GM19351 (cell line): ENCODE results near the gene HDAC4.

Source experiments
- ATAC-seq: cut with Tn5 transposase; IDR thresholded peaks from one replicate; pipeline ENCODE4 v1.9.1; 2021; ENCODE audit warnings: mild to moderate bottlenecking, moderate library complexity; ENCODE audit not compliant: unreplicated experiment

HDAC4 gene

DNA sequence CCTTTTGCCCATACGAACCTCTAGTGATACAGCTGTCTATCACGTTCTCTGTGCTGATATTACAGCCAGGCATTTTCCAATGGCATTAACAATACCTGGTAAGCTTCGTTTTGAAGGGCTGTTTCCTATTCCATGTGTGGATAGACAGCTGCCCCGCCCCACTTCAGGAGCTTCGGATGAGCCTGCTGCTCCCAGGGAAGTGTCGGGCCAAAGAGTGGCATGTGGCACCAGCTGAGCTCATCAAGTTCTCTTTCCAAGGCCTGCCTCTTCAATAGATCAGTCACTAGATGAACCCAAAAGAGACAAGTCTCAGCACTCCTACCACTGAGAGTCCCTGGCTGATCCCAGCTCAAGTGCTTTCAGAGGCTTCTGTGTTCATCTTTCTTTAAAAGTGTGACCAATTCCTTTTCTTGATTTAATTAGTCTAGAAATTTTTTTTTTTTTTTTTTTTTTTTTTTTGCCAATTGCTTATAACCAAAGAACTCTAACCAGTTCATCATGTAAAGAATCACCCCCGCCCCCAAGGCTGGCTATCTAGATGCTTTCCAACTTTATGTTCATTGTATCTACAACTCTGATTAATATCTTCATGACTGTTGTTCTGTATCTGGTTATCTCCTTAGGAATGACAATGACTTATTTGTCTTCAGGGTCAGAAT is 46.6 kb downstream of the HDAC4 start:
- no peak for ATAC-seq

DNA sequence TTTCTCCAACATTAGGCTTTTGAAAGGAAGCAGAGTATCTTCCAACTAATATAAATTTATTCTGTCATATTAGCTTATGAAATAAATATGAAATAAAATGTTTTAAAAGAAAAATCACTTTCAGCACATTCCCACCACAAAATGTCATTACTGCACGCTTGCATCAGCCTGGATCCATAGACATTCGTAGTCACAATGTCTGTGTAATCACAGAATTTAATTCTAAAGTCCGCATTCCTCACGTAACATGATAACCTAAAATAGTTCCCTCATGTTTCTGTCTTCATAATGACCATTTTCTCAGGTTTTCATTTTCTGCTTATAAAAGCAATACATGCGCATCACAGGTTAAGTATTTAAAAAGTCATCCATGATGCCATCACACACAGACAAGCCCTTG is 47.1 kb downstream of the HDAC4 start:
- no peak for ATAC-seq

DNA sequence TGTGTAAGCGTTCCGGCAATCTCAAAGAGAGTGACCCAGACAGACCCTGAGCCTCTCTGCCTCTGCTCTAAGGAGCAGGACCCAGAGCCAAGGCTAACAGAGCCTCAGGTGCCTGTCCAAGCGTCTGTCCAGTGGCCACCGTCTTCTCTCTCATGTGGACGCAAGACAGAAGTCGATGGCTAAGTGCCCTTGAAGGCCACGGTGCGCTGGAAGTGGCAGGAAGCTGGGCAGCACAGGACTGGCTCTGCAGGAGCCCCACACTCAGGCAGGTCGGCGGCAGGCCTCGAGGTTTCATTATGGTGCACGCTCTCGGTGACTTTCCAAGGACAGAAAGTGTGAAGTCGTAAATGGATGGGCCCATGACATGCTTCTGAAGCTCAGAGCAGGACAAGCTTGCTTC is 49.1 kb downstream of the HDAC4 start:
- no peak for ATAC-seq

DNA sequence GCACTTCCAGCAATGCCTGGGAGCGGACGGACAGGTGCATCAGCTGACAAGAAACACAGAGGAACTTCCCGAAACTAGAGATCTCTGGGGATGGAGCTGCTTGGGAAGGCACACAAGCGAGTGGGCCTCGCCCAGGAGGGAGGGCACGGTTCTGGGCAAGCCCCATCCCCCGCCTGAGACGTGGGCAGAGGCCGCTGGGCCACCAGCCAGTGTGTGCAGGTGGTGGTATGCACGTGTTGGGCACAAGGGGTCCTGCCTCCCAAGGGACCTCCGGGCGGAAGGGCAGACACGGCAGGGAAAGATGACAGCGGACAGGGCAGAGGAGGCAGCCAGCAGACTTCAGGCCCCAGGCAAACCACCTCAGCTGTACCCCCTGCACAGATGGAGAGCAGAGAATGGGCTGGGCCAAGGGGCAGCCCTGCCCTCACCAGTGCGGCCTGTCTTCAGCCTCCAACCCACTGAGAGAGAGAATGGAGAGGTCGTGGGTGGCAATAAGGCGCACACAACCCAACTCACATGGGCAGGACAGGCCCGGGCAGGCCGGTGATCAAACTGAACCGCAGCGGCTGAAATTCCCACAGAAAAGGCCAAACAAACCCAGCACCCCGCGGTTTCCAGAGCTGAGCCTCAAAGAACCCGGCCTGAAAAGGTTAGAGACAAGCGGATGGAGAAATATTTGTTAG is 51.2 kb downstream of the HDAC4 start:
- ATAC-seq, result no peak

DNA sequence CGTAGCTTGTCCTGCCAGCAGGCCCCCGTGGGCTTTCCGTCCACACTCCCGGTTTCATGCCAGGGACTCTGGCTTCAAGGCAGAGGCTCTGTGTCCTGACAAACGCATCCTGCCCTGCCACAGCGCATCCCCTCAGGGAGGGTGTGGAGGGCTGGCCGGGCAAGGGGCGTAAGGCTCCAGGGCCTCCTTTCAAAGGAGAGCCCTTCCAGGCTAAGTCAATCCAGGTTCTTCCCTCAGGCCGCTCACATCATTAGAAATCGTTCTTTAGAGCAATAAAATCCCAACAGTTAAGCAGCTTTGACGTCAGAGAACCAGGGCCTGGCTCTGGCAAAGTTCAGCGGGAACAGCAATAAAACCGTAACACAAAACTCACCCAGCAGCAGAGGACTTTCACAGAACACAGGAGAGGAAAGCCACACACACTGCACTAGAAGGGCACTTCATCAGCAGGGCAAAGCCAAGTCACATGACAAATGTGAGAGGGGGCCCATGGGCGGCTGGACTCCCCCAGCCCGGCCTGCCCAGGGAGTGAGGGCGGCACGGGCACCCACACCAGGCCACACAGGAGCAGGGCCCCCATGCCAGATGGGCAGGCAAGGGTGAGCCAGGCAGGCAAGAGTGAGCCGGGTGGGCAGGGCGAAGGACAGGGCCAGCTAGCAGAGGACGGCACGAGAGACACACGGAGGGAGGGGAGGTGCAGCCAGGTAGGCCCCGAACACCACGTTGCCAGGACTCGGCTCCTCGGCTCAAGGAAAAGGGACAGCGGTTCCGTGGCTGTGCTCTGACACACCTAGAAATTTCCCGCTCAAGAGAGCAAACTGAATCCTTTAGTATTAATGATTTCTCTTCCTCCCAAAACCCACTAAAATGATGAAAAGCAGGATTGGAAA is 52.0 kb downstream of the HDAC4 start:
- ATAC-seq, result no peak

DNA sequence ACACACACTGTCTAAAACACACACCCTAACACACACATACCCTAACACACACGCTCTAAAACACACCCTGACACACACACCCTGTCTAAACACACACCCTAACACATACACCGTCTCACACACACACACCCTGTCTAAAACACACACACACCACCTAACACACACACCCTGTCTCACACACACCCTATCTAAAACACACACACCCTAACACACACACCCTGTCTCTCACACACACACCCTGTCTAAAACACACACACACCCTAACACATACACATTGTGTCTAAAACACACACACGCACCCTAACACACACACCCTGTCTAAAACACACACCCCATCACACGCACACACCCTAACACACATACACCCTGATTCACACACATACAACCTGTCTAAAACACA is 54.1 kb downstream of the HDAC4 start:
- no peak for ATAC-seq

DNA sequence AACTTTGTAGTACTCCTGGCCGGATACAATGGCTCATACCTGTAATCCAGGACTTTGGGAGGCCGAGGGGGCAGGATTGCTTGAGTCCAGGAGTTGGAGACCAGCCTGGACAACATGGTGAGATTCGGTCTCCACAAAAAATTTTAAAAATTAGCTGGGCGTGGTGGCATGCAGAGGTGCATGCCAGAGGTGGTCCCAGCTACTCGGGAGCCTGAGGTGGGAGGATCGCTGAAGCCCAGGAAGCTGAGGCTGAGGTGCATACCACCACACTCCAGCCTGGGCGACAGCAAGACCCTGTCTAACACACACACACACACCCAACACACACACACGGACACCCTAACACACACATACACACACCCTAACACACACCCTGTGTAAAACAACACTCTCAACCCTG is 55.6 kb downstream of the HDAC4 start:
- no peak for ATAC-seq

DNA sequence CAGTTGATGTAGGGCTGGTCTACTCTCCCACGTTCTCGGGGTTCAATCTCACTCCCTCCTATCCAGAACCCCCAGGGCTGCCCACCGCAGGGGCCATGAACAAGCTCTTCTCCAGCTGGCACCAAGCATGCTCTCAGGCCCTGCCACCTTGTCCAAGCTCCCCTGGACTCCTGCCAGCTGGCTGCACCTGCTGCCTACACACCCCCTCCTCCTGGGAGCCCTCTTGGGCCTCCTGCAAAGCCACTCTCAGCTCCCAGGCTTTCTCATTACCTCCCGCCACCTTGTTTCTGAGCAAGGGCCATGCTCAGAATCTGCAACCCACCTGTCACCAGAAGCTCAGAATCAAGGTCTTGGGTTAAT is 56.0 kb downstream of the HDAC4 start:
- ATAC-seq, result no peak

DNA sequence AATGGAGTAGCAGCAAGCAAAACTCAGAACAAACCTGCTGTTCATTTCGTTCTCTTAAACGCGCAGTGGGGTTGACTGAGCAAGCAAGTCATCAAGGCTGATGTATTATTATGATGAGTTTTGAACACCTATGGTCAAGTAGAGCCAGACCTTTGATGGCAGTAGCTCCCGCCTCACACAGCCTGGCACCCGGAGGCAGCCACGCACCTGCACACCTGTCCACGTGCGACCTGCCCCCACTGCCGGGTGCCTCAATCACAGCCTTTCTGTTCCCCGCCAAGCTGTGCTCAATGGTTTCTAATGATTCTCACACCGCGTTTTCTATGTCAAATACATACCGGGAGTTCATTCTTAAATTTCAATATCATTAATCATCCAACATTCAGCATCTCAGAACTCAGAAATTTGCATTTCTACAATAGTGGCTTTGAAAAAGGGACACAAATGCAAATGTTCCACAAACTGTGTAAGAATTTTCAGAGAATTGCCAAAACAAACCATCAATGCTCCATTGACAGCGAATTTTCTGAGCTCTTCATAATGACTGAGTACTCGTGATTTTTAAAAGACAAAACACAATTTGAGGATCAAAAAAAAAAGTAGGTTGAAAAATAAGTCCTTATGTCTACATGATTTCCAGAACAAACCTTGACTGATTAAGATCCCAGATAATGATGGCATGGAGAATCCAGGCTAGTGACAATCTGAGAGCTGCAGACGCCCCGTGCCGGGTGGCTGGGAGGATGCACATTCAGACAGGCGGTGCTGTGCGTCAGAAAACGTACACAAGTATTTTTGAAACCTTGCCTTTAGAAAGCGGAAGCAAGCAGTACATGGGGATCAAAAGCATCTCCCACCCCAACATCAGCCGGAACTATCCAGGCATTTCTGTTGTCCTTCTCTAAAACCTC is 56.6 kb downstream of the HDAC4 start:
- ATAC-seq, result no peak

DNA sequence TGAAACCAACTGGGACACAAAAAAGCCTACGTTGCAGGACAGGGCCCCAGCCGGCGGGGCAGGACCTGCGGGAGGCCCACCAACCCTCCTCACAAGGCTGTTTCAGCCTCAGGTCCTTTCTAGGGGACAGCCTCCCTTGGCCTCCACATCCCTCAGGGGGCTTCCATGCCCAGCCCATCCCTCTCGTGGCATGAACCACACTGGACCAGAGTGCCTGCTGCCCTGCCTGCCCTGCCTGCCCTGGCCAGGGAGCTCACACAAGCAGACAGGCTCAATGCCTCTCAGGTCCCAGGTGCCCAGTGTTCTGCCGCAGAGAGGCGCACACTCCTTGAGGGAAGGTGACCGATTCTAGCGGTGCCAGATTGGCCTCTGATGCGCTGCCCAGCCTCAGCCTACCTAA is 57.4 kb downstream of the HDAC4 start:
- no peak for ATAC-seq

DNA sequence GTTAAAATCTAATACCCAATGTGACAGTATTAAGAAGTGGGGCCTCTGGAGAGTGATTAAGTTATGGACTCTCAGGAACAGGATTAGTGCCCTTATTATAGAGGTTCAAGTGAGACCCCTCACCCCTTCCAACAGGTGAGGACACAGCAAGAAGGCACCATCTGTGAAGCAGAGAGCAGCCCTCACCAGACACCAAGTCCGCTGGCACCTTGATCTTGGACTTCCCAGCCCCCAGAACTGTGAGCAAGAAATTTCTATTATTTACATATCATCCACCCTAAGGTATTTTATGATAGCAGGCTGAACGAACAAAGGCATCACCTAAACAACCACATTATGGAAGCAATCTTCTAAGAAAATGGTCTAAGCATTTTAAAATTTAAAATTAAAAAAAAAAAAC is 59.0 kb downstream of the HDAC4 start:
- no peak for ATAC-seq

DNA sequence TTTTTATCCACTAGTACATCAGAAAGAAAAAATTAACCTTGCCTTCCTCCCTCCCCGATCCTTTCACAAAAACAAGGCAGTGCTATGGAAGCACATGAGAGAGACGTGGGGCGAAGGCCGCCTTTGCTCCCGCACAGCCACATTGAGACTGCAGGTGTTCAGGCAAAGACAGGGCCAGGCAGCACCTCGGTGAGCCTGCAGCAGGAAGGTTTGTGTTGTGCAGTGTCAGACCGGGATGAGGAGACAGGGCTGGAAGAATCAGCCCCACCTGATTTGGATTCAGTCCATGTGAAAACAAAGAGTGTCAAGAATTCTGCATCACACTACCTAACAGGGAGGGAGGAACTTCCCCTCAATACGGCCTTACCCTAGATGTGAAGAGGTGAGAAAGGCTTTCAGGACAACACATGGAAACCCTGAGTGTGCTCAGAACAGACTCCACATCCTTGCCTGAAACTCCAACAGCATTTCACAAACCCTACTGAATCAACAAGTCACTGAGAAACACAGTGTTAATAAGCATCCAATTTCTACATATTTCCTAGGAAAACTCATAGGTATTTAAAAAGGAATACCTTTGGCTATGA is 59.6 kb downstream of the HDAC4 start:
- ATAC-seq, result no peak

DNA sequence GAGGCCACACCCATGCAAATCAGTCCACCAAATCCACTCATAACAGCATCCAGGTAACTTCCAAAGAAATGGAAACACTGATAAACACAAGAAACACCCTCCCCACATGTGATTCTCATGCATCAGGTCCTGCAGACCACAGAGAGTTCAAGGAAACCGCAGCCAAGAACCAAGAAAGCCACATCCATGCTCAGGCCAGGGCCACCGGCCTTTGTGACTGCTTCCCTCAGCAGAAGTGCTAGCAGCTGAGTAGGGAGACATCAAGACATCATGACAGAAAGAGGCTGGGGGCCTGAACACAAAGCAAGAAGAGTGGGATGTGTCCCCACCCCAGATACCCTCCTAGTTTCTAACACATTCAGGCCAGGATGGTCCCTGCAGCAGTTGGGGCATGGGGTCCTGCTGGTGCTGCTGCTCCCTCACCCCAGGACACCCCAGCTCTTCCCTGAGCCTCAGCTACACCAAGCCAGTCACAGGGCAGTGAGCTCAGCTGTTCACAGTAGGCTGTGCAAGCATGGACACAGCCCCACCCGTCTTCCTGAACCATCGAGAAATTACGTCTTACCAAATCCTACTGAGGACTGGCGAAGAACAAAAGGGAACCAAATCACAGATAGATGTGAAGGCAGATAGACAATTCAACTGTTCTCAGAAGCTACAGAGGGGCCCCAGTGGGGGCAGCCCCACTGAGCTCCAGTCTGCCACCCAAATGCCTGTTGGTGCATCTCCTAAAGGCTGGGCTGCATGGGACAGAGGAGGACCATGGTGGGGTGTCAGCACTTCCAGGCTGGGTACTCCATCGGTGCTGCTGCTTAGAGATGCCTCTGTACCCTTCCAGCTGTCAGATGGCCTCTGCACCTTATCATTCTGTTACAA is 60.9 kb downstream of the HDAC4 start:
- ATAC-seq, result no peak

DNA sequence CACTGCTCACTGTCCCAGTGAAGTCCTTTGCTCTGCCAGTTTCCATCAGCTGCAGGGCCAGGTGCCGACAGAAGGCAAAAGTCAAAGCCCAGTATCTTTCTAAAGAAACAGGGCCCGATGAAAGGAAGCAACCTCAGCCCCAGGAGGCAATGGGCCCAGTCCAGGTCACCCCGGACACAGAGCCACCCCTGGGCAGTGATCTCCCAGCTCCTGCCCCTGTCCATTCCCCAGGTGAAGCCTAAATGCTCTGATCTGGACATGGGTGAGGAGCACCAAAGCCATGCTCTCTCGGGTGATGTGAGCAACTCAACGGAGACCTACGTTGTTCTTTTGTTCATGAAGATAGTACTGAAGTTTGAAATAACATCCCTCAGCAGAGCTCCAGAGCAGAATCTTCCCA is 61.6 kb downstream of the HDAC4 start:
- no peak for ATAC-seq

DNA sequence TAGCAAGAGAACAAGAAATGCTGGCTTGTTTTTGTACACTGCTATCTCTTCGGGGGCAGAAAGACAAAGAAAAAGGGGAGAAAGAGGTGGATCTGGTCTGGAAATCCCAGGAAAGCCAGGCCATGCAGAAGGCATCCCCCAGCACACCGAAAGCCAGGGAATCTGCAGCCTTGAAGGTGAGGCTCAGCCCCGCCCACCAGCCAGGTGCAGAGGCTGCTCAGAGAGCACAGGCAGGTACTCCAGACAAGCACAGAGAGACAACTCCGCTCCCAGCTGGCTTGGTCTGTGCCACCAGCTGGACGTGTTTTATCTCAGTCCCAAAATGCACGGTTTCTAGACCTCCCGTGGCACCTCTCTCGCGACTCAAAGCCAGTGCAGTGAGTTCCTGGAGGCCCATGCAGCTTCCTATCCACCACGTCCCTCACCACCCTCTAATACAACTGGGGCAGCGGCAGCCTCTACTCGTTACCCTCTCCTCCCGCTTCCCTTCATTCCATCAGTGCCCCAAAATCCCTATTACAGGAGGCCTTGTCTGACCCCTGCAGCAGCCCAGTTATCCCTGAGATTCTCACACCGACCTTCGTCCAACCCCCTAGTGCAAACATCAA is 62.8 kb downstream of the HDAC4 start:
- ATAC-seq, result no peak

DNA sequence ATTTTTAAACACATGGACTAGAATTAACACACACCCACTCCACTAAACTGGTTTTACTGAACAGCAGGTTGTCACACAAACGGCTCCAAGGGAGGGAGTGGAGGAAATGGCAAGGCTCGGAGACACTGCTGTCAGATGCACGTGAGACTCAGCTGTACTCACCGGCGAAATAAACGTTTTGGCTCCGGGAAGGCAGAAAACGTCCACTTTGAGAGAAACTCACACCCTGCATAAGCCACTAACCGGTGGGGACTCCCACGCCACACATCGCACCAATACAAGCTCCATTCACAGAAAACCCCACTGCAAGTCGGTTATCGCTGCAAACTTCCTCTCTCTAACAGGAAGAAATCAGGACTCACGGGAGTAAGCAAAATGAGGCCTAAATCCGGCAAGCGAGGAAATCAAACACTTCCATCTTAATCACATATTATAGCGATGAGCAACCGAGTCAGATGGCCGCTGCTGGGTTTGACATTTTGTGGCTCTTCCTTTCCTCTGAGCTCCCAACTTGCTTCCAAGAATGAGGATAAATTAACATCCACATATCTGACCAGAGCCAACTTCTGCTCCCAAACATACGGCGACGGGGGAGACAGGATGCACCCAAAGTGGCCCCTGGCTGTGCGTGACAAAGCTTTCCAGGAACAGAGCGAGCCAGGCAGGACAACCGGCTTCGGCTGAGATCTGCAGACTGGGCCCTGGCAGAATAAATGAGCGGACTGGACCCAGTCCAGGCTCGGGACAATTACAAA is 63.5 kb downstream of the HDAC4 start:
- ATAC-seq, result no peak

DNA sequence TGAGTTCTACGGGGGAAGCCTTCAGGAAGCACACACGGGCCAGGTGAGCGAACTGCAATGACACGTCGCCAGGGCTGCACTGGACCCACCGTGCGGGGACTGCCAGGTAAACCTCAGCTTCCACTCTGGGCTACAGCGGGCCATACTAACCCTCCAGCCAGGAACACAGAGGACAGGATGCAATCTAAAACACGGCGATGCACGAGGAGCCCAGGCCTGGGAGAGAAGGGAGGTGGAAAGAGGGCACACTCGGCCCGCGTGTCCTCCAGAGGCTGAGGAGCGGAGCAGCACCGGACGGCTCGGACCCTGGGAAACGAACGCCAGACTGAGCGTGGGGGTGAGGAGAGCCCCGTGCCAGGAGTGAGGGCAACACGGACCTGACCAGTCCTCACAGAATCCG is 69.3 kb downstream of the HDAC4 start:
- no peak for ATAC-seq

DNA sequence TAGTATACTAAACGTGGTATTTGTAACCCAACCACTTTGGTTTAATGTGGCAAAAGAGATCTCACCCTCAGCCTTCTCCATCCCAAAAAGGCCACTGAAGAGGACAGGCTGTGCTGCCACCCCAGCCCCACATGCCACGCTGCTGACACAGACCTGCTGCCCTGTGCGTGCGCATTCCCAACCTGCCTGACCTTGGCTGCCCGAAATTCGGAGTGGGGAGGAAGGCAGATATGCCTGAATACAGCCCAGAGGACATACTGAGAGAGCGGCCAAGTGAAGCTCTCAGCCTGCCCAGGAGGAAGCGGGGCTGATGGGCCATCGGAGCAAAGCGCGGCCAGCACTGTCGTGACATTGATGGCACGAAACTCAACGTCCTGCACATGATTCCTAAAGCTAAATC is 70.0 kb downstream of the HDAC4 start:
- no peak for ATAC-seq
